Activated gamma-delta T cell treated with anti-CD3 and anti-CD28 coated beads, Interleukin-2, amount 50 U/mL, for 16 hours (primary cell): ENCODE data around the gene SPR.
"Not testable (repeated sequence)": the region's sequence is repeated elsewhere in the genome, so short reads cannot be mapped to it uniquely, and the experiment has no call there.

Experiments
- DNase-seq: peaks from one replicate; pipeline ENCODE4 v3.0.0-alpha.2; 2020; ENCODE audit warnings: low read depth

Gene SPR

DNA sequence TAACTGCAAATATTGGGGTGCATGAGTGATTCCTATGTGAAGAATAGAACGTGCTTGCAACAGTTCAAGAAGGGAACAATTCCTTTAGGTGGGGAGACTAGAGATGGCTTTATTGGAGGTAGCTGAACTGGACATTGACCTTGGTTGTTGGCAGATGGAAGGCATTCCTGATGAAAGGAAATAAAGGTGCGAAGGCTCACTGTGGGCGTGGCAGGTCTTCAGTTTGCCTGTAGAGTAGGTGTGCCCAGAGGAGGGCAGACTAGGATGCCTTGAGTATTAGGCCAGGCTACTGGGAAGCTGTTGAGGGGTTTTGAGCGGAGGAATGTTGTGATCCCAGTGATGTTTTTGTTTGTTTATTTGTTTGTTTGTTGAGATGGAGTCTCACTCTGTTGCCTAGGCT is 2.8 kb downstream of the SPR start:
- no peak for DNase-seq

DNA sequence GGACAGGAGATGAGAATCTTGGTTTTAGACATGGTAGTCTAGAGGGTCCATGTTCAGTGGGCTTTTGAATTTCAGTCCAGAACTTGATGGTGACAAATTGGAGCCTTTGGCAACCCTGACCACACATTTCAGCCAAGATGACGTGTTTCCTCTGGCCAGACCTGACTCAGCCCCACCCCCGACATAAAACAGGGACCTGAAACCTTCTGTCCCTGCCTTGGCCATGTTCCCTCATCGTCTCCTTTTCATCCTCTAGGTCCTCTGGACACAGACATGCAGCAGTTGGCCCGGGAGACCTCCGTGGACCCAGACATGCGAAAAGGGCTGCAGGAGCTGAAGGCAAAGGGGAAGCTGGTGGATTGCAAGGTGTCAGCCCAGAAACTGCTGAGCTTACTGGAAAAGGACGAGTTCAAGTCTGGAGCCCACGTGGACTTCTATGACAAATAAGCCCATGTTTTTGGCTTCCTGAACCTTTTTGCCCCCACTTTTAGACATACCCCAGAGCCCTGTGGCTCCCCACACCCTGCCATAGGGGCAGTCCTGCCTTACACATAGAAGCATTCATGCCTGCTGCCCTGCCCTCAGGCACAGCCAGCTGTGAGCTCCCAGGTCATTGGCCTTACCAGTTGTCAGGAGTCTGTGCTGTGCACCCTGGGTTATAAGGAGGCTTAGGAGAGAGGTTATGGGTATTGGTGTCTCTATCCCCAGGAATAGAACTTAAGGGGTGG is 4.0 kb downstream of the SPR start:
- DNase-seq = no peak

DNA sequence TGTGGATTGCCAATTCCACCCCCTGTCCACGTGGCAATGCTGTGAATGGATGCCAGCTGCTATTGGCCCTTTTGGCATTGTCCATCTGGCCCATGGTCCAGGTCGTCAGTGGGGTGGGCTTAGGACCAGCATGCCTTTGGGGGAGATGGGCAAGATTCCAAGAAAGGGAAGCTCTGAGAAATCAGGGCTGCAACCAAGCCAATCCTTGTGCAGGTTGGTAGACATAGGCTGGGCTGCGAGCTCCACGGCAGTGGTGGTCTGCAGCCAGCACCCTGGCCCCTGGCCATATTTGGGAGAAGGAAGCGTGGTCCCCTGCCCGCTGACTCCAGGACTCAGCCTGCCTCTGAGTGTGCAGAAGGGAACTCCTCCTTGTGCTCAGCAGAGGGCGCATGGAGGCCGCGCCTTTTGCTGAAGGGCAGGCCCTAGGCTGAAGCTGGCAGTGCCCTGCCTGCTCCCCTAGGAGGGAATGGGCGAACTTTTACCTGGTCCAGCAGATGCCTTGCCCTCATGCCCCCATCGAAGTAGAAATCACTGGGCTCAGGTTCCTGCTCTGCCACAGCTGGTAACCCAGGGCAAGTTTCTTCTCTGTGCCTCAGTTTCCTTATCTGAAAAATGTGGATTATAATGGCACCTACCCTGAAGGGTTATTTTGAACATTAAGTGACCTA is 5.4 kb downstream of the SPR start:
- no peak for DNase-seq

DNA sequence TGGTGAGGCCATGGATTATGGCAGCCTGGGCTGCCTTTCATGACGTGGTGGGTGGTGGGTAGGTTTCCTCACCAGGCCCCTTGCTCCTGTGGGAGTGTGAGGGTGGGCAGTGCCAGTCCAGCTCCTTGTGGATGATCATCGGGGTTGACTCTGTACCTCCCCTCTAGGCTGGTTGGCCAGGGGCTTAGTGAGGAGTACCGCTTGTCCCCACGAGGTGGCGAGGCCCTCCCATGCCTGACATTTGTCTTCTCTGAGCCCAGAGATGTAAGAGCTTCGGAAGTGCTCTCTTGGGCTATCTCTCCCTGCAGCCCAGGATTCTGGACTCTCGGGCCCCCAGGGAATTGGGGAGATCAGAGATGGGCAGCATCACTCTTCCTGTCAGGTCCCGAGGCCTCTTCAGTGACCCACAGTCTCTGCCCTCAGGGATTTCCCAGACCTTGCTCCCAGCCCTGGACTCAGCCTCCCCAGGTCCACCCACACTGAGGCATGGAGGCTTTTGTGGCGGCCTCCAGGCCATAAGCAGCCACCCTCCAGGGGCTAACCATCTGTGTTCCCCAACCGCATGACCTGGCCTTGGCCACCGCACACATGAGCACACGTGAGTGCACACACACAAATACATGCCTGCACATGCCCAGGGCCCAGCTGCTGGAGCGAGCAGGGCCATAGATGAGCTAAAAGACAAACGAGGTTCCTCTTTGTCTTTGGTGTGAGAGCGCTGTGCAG is 6.5 kb downstream of the SPR start:
- no peak for DNase-seq

DNA sequence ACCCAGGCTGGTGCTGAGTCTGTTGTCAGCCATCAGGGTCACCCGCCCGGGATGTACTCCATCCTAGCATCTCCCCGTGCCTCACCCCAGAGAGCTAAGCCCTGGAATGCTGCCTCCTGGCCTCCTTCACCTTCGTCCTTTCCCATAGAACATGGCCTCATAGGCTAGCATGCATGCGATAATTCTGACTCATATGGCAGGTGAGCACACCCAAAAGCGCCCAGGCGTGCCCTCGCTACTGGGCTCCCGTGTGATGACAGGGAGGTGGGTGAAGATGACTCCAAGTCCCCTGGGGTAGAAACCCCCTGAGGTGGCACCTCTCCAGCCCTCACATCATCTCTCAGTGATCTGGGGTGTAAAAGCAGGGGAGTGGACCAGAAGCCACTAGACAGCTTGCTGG is 7.3 kb downstream of the SPR start:
- DNase-seq = no peak

DNA sequence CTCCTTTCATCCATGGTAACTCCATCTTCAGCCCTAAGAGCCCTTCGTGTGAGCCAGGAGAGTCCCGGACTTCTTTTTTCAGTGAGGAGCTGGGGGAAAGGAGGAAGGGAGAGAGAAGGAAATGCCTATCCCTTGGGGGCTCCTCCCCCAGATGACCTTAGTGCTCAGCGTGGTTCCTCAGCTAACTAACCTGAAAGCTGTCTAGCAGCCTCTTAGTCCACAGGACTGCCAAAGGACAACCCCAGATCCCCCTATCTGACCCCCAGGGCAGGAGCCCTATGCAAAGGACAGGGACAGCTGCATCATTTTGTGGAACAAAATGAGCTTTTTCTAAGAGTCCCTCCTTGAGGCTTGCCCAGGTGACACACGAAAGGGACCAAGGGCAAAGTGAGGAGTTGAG is 7.9 kb downstream of the SPR start:
- no peak for DNase-seq

DNA sequence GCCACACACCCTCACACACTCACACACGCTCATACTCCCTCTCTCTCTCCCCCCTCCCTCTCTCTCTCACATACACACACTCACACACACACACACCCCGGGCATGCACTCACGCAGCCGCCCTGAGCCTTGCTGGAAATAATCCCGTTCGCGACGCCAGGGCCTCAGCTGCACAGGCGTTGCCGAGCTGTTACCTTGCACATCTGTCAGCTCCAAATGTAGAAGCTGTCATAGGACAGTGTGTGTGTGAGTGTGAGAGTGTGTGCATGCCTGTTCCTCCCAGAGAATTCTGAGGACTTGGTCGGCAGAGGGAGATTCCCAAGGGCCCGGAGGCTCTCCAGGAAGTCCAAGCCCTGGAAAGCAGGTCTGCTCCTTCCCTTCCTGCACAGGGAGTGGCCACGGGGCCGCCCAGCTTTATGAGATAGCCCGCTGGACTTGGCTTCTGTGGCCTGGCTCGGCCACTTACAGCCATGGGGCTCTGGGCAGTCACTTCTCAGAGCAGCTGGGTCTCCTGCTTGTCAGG is 8.6 kb downstream of the SPR start:
- no peak for DNase-seq

DNA sequence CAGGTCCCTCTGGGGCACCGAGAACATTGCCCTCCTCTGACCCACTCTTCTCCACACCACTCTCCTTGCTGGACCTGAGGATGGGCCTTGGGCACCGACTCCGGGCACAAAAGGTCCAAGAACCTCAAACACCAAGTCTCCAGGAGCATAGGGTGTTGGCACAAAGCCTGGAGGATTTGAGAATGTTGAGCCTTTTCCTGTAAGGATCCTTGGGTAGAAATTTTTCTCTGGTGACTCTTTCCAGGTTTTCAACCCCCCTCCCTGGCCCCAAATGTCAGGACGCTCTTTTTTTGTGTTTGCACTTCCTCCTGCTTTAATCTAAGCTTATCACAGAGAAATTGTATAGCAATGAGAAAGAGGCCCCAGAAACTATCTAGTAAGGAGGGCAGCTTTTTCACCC is 9.2 kb downstream of the SPR start:
- no peak for DNase-seq

DNA sequence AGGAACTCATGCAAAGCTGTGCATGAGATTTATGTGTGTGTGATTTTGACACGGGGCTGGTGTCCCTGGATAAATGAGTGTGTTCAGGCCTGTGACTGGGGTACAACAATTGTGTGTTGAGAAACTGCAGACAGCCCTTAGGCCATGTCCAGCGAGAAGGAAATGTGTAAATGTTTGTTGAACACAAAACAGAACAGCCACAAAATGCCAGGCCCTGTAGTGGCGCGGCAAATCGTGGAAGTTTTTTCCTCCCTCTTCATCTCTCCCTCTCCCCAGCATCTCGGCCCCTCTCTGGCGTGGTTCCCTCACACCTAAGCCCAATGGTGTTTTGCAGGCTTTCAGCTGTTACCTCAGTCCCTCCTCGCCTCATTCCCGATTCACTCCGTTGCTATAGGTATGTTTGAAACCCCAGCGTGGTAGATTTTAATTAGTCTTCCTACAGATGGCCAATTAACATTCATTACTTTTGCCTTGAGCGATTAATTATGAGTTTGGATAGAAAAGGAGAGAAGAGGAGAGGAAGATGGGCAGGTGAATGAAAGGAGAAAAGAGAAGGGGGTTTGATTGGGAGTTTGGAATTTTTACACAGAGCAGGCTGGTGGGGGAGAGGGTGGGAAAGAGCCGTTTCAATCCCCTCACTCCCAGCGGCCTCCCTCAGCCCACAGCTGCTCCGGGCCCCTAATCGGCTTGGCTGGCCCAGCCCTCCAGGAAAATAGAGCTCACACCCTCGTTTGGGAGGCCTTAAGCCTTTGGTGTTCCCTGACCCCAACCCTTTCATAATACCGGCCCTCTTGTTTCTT is 10.8 kb downstream of the SPR start:
- DNase-seq = no peak

DNA sequence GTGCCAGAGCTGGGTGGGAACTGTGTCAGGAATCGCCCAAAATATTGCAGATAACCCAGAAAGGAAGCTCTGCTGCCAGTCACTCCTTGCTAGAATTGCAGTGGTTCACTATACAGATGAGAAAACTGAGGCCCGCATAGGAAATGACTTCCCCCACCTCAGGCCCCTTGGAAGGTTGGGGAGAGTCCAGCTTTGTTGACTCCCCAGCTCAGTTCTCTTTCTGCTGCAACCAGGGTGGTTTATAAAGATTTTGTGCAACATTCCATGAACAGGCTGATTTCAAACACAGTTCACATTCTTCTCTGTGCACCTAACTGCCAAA is 11.3 kb downstream of the SPR start:
- DNase-seq = no peak

DNA sequence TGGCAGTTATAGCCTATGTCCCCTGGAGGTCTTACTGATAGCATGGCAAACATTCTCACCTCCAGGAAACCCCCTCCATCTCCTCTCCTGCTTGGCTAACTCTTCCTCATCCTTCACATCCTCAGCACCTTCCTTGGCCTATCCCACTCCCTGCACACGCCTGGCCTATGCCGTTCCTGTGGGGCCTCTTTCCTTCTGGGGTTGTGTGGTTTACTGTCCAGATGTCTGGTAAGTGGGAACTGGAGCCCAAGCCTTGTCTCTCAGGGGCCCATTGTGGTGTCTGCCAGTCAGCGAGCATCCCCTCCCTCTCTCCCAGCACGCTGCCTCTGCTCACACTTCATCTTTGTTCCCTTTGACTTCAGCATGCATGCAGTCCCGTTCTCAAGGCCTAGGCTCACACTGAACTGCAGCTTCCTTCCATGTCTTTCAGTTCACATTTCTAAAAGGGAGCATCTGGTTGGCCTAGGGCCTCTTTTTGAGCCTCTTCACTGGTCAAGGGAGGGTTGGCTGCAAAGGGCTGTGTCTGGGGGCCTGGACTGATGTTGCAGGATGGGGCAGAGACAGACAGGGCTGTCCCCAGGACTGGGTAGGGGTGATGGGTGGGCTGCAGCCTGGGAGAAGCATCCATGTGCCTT is 13.1 kb downstream of the SPR start:
- DNase-seq = no peak

DNA sequence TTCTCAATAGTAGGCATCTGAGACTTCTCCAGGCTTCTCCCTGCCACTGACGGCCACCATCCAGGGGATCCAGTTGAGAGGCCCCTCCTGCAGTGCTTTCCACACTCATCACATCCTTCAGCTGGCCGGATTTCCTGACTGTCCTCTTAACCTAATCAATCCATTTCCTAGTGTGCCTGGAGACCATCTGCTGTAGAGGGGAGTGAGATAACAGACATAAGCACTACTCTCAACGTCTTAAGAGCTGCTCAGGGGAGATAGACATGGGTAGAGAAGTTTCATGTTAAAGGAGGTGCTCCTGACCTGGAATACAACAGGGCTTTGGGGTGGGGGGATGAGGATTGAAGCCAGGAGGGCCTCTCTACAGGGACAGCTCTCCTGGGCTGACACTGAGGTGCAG is 14.2 kb downstream of the SPR start:
- no peak for DNase-seq

DNA sequence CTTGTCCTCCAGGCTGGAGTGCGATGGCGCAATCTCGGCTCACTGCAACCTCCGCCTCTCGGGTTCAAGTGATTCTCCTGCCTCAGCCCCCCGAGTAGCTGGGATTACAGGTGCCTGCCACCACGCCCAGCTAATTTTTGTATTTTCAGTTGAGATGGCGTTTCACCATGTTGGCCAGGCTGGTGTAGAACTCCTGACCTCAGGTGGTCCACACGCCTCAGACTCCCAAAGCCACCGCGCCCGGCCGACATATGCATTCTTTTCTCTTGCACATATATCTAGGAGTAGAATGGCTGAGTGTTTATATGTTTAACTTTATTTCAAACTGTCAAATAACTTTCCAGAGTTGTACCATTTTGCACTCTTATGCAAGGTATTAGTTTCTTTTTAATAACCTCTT is 20.2 kb downstream of the SPR start:
- DNase-seq = not testable (repeated sequence)

DNA sequence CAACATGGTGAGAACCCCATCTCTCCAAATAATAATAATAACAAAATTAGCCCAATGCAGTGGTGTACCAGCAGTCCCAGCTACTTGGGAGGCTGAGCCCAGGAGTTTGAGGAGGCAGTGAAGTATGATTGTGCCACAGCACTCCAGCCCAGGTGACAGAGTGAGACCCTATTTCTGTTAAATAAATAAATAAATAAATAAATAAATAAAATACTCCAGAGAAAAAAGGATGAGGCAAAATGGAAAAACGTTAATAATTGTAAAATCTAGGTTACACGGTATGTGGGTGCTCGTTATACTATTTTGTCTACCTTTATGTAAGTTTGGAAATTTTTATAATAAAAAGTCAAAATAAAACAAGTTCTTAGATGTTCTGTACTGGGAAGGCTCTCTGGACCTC is 21.5 kb downstream of the SPR start:
- no peak for DNase-seq

DNA sequence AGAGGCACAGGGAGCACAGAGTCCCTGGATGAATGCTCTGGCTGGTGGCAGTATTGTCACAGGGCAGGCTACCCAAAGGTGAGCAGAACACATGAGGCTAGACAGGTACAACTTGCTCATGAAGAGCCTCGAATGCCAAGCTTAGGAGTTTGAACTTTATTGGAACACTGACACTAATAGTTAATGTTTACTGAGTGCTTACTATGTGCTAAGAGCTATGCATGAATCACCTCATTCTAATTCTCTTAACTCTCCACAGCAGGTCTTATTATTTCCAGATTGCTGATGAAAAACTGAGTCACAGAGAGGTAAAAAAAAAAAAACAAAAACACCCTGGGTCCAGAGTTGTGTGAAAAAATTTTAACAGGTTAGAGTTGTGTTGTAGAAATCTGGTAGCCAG is 24.0 kb downstream of the SPR start:
- no peak for DNase-seq

DNA sequence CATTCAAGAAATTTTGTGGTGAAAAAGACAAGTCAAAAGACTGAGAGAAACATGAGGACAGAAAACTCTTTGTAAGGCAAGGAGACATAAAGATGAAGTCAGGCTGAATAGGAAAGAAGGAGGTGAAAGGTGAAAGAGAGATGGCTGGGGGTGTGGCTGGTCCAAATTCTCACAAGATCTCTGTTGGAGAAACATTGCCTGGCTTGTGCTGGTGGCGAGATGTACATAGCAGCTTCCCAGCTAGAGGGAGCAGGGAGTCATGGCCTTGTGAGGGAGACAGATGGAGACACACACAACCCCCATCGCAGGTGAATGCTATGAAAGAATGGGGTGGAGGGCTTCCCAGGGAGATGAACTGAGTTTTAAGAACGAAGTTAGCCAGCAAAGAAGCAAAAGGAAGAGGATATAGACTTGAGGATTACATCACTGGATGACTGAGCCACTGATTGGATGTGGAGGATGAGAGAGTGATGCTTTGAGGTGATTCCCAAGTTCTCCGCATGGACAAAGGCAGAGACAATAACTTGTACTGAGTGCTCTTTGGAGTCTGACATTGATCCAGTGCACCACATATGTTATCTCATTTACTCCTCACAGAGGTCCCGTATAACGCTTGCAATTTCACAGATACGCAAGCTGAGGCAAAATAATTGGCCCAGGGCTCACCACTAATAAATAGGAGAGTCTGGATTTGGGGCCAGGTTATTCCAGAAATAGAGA is 26.4 kb downstream of the SPR start:
- DNase-seq = no peak

DNA sequence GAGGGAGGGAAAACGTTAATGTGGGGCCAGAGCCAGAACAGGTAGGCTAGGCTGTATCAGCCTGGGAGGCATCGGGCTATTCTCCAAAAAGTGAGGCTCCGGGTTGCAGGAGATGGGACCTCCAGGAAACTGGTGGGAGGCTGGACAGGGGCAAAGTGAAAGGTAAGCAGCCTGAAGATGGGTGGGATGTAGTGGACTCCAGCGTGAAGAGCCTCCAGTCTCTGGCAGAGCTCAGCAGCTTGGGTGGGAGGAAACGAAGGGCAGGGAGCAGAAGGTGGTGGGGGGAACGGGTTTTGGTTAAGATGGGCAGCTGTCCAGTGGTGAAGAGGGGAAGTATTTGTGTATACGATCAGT is 27.0 kb downstream of the SPR start:
- DNase-seq = no peak

DNA sequence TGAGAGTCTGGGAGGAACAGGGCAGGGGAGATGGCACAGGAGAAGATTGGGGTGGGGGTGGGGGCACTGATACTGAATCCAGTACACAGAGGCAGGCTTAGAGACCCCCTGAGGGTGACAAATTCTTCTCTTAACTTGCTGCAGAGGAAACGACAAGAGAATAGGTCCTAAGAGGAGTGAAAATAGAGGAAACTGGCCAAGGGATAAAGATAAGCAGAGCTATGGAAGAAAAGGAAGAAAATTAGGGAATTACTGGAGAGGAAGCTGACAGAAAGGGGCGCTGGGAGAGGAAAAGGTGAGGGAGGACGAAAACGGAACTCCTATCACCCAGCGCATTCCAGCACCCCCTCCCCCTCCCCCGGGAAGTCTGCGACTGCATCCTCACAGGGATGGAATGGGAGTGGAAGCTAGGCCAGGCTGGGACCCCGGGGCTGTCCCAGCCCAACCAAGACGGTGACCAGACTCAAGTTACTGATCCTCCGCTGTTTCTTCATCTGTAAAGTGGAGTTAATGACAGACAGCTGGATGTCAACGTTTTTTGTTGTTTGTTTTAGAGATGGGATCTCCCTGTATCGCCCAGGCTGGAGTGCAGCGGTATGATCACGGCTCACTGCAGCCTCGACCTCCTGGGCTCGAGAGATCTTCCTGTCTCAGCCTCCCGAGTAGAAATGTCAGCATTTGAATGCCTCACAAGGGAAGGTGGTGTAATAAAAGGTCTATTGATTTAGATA is 27.5 kb downstream of the SPR start:
- no peak for DNase-seq

DNA sequence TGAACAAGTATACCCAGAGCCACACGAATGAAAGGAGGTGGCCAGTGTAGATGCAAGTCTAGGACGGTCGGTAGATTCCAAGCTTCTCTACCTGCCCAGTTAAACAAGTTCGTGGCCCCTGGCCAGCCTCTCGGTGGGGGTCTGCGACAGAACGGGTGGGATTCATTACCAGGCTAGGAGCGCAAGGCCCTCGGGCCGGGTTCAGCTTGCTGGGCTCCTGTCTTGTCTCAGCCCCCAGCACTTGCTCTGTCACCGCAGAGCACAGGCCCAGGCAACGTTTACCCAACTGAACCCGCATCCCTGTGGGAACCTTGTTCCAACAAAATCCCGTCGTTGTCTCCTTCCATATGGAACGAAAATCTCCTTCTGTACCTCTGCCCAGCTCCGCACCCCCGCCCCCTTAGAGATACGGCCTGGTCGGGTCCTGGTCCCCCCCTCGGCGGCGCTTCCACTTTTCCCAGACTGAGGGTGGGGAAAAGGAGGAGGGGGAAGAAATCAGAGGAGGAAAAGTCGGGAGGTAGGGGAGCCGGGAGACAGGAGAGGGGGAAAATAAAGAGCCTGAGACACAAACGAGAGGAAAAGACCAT is 28.2 kb downstream of the SPR start:
- DNase-seq = no peak
